Fibroblast of skin of left quadriceps (primary cell): ENCODE measurements around the gene ANK3.

ENCODE experiments used
- DNase-seq, 2 experiments: peaks; one replicate each; pipeline ENCODE4 v3.0.0-alpha.2; 2013; ENCODE audit warnings: low read depth in 2 of 2

ANK3 gene

GRCh38 chr10:60176925-60177324 is 212.8 kb downstream of the ANK3 start:
- DNase-seq = no peak

GRCh38 chr10:60175441-60175971 is 214.2 kb downstream of the ANK3 start:
- no peak for DNase-seq

GRCh38 chr10:60172363-60172990 is 217.2 kb downstream of the ANK3 start:
- DNase-seq = no peak

GRCh38 chr10:60171436-60172013 is 218.2 kb downstream of the ANK3 start:
- DNase-seq = no peak

- DNase-seq = no peak
Observed at GRCh38 chr10:60170250-60170649, 219.4 kb downstream of the ANK3 start.

GRCh38 chr10:60169111-60169510 is 220.6 kb downstream of the ANK3 start:
- DNase-seq = no peak

- DNase-seq = no peak
Observed at GRCh38 chr10:60167050-60167449, 222.6 kb downstream of the ANK3 start.

- DNase-seq = no peak
Observed at GRCh38 chr10:60163786-60164185, 225.9 kb downstream of the ANK3 start.

- no peak for DNase-seq
Observed at GRCh38 chr10:60162631-60163030, 227.0 kb downstream of the ANK3 start.

- DNase-seq = no peak
Observed at GRCh38 chr10:60155943-60156683, 233.6 kb downstream of the ANK3 start.

- no peak for DNase-seq
Observed at GRCh38 chr10:60155099-60155877, 234.4 kb downstream of the ANK3 start.

- DNase-seq = no peak
Observed at GRCh38 chr10:60149003-60149402, 240.7 kb downstream of the ANK3 start.

- DNase-seq = peak; percentile 74
Observed at GRCh38 chr10:60148266-60148840, 241.3 kb downstream of the ANK3 start.

GRCh38 chr10:60147576-60148265 is 242.0 kb downstream of the ANK3 start:
- no peak for DNase-seq

GRCh38 chr10:60147025-60147424 is 242.7 kb downstream of the ANK3 start:
- no peak for DNase-seq

- no peak for DNase-seq
Observed at GRCh38 chr10:60144099-60144498, 245.6 kb downstream of the ANK3 start.

- no peak for DNase-seq
Observed at GRCh38 chr10:60142736-60143135, 246.9 kb downstream of the ANK3 start.

- DNase-seq = no peak
Observed at GRCh38 chr10:60141896-60142559, 247.6 kb downstream of the ANK3 start.

GRCh38 chr10:60140651-60141632 is 248.7 kb downstream of the ANK3 start:
- no peak for DNase-seq
